SKM-1 treated with dmso at 0.1 percent for 144 hours (cell line): ENCODE data around the gene SMIM14.
"Not testable (repeated sequence)": the region's sequence is repeated elsewhere in the genome, so short reads cannot be mapped to it uniquely, and the experiment has no call there.

Experiments used
- DNase-seq: peaks from one replicate; lab custom pipeline; 2025; ENCODE audit not compliant: unreplicated experiment; lab: John Stamatoyannopoulos, UW

Gene SMIM14

GRCh38 chr4:39648213-39648612, 9.5 kb upstream of the SMIM14 start:
- no peak for DNase-seq

- no peak for DNase-seq
Observed at GRCh38 chr4:39642885-39643552, 4.4 kb upstream of the SMIM14 start.

GRCh38 chr4:39641451-39641850, 2.8 kb upstream of the SMIM14 start:
- DNase-seq: no peak

GRCh38 chr4:39637586-39638353, 895 bp downstream of the SMIM14 start:
- peak; percentile 34 for DNase-seq

- DNase-seq: no peak
Observed at GRCh38 chr4:39637221-39637585, 1.5 kb downstream of the SMIM14 start.

GRCh38 chr4:39636531-39637184, 2.0 kb downstream of the SMIM14 start:
- no peak for DNase-seq

- no peak for DNase-seq
Observed at GRCh38 chr4:39635023-39635422, 3.6 kb downstream of the SMIM14 start.

GRCh38 chr4:39631700-39632079, 7.0 kb downstream of the SMIM14 start:
- DNase-seq: no peak

- DNase-seq: no peak
Observed at GRCh38 chr4:39627413-39627812, 11.3 kb downstream of the SMIM14 start.

GRCh38 chr4:39626913-39627312, 11.8 kb downstream of the SMIM14 start:
- DNase-seq: no peak

- DNase-seq: peak; percentile 48
Observed at GRCh38 chr4:39626261-39626660, 12.4 kb downstream of the SMIM14 start.

- DNase-seq: no peak
Observed at GRCh38 chr4:39621582-39621981, 17.1 kb downstream of the SMIM14 start.

- DNase-seq: no peak
Observed at GRCh38 chr4:39620551-39621313, 17.9 kb downstream of the SMIM14 start.

- DNase-seq: no peak
Observed at GRCh38 chr4:39617534-39617933, 21.1 kb downstream of the SMIM14 start.

- no peak for DNase-seq
Observed at GRCh38 chr4:39616651-39617050, 22.0 kb downstream of the SMIM14 start.

GRCh38 chr4:39616112-39616511, 22.6 kb downstream of the SMIM14 start:
- DNase-seq: not testable (repeated sequence)

GRCh38 chr4:39614487-39615162, 24.0 kb downstream of the SMIM14 start:
- no peak for DNase-seq

GRCh38 chr4:39613093-39613656, 25.5 kb downstream of the SMIM14 start:
- DNase-seq: no peak

- peak; percentile 35 for DNase-seq
Observed at GRCh38 chr4:39609454-39609931, 29.2 kb downstream of the SMIM14 start.

- DNase-seq: no peak
Observed at GRCh38 chr4:39608451-39608850, 30.2 kb downstream of the SMIM14 start.
